ENCODE measurements around the gene NAALAD2. TPM values are rescaled to one million over a fixed set of nuclear protein-coding genes. Genes with fewer than 3 reads are reported as not detected.
"Not testable (repeated sequence)": the region's sequence is repeated elsewhere in the genome, so short reads cannot be mapped to it uniquely, and the experiment has no call there.

Gene NAALAD2
- total RNA-seq, 1 donor from 2014 or later = 1.6 TPM

GRCh38 chr11:90202342-90202741 lies 67.9 kb downstream of the NAALAD2 start:
- ATAC-seq (no peak), DNase-seq (no peak)
- intact Hi-C loops (cut with DNase I) = no loop called here
- H3K27ac ChIP-seq = no peak overlapping the region
- no peaks in the 10 kb centered on the region for H3K4me1 ChIP-seq
- no peaks in the 10 kb centered on the region for H3K9me3 ChIP-seq
- peaks cover 76% of the 10 kb centered on the region for H3K36me3 ChIP-seq
- no peaks in the 10 kb centered on the region for H3K27me3 ChIP-seq (ENCODE audit: low read depth)
- no peak overlapping the region for H3K4me3 ChIP-seq
- TF ChIP-seq, protein P1, sequence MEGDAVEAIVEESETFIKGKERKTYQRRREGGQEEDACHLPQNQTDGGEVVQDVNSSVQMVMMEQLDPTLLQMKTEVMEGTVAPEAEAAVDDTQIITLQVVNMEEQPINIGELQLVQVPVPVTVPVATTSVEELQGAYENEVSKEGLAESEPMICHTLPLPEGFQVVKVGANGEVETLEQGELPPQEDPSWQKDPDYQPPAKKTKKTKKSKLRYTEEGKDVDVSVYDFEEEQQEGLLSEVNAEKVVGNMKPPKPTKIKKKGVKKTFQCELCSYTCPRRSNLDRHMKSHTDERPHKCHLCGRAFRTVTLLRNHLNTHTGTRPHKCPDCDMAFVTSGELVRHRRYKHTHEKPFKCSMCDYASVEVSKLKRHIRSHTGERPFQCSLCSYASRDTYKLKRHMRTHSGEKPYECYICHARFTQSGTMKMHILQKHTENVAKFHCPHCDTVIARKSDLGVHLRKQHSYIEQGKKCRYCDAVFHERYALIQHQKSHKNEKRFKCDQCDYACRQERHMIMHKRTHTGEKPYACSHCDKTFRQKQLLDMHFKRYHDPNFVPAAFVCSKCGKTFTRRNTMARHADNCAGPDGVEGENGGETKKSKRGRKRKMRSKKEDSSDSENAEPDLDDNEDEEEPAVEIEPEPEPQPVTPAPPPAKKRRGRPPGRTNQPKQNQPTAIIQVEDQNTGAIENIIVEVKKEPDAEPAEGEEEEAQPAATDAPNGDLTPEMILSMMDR (IDR thresholded peaks at IDR 0.05) = no peak

- Histone ChIP-seq H3K4me3 (no peak overlapping the region), H3K36me3 (peaks cover 91% of the 10 kb centered on the region), H3K9me3 (no peaks in the 10 kb centered on the region), H3K27ac (no peak overlapping the region), H3K27me3 (ENCODE audit: low read depth) (no peaks in the 10 kb centered on the region), H3K4me1 (no peaks in the 10 kb centered on the region)
- DNase-seq (no peak), ATAC-seq (no peak)
- intact Hi-C loops (cut with DNase I) = no loop called here
- TF ChIP-seq, protein P1 (IDR thresholded peaks at IDR 0.05) = no peak
Measured at GRCh38 chr11:90204407-90204806, 69.9 kb downstream of the NAALAD2 start.

GRCh38 chr11:90204832-90205646 lies 70.6 kb downstream of the NAALAD2 start:
- Histone ChIP-seq H3K27me3 (ENCODE audit: low read depth) (no peaks in the 10 kb centered on the region), H3K36me3 (peaks cover 93% of the 10 kb centered on the region), H3K4me3 (no peak overlapping the region), H3K9me3 (no peaks in the 10 kb centered on the region), H3K27ac (no peak overlapping the region), H3K4me1 (no peaks in the 10 kb centered on the region)
- TF ChIP-seq, protein P1 (IDR thresholded peaks at IDR 0.05) = peak; percentile 85
- no peak for DNase-seq
- intact Hi-C loops (cut with DNase I) = no loop called here
- ATAC-seq = peak; percentile 74 to 77

GRCh38 chr11:90207992-90208391 lies 73.5 kb downstream of the NAALAD2 start:
- intact Hi-C loops (cut with DNase I); H3K27ac ChIP-seq; ATAC-seq; H3K4me3 ChIP-seq; H3K9me3 ChIP-seq; DNase-seq; H3K27me3 ChIP-seq (ENCODE audit: low read depth); H3K4me1 ChIP-seq: not testable (repeated sequence)
- peaks cover 97% of the 10 kb centered on the region for H3K36me3 ChIP-seq

DNA sequence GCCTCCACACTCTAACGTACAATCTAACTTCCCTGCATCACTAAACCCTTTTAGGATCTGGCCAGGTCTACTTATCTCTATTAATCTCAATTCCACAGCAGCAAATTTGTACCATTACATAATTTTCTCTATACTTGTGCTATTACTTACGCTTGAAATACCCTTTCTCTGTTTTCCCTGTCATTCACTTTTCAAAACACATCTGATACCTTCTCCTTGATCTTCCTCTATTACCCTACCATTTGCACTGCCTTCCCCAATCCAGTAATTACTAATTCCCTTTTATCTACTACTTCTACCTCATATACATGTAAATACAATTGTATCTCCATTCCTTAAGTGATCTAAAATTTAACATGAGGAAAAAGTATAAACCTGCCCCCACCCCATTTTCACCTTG lies 74.4 kb downstream of the NAALAD2 start:
- Histone ChIP-seq H3K27me3 (ENCODE audit: low read depth) (no peaks in the 10 kb centered on the region), H3K4me1 (no peaks in the 10 kb centered on the region), H3K27ac (no peak overlapping the region), H3K9me3 (no peaks in the 10 kb centered on the region), H3K36me3 (peaks cover 97% of the 10 kb centered on the region), H3K4me3 (no peak overlapping the region)
- DNase-seq (no peak), ATAC-seq (no peak)
- TF ChIP-seq, protein P1 (IDR thresholded peaks at IDR 0.05) = no peak
- intact Hi-C loops (cut with DNase I) = no loop called here

GRCh38 chr11:90213322-90213721 lies 78.9 kb downstream of the NAALAD2 start:
- H3K36me3 ChIP-seq = peaks cover 55% of the 10 kb centered on the region
- no peaks in the 10 kb centered on the region for H3K4me1 ChIP-seq
- no peak for DNase-seq
- ATAC-seq = no peak
- intact Hi-C loops (cut with DNase I) = no loop called here
- TF ChIP-seq, protein P1 (IDR thresholded peaks at IDR 0.05) = no peak
- no peaks in the 10 kb centered on the region for H3K27me3 ChIP-seq (ENCODE audit: low read depth)
- H3K4me3 ChIP-seq = no peak overlapping the region
- H3K9me3 ChIP-seq = no peaks in the 10 kb centered on the region
- H3K27ac ChIP-seq = no peak overlapping the region

Measured in lower lobe of right lung (tissue), 2 donors.